Psoas muscle (tissue), 8 donors: ENCODE measurements around the gene IL10RB. TPM values are rescaled to one million over a fixed set of nuclear protein-coding genes. Genes with fewer than 3 reads are reported as not detected.

Experiments used
- ATAC-seq, 4 donors: fragments of 200-7000 bp; cut with Tn5 transposase; one replicate each; pipeline ENCODE4 v1.9.1; 2020; ENCODE audit warnings: moderate library complexity in 3 of 4, mild to moderate bottlenecking in 2 of 4
- DNase-seq, 2 donors: peaks; one replicate each; pipeline ENCODE4 v3.0.0-alpha.2; 2020
- H3K27ac ChIP-seq: fragments of 200-600 bp; one replicate; pipeline ENCODE4 v1.8.0; 2022
- H3K27me3 ChIP-seq, 3 donors: fragments of 200-600 bp in 1 of 3; one replicate each; pipeline versions ENCODE4 v1.6.1 to v1.8.0; 2013 to 2022; ENCODE audit warnings: low read length in 2 of 3, mild to moderate bottlenecking in 2 of 3, moderate library complexity in 1 of 3; ENCODE audit not compliant: insufficient read depth in 3 of 3
- H3K36me3 ChIP-seq, 2 donors: fragments of 200-600 bp in 1 of 2; one replicate each; pipeline versions ENCODE4 v1.6.1 to v1.8.0; 2013 to 2022; ENCODE audit warnings: low read depth in 1 of 2, mild to moderate bottlenecking in 1 of 2, moderate library complexity in 1 of 2; ENCODE audit not compliant: insufficient read depth in 1 of 2
- H3K4me1 ChIP-seq: fragments of 200-600 bp; one replicate; pipeline ENCODE4 v1.8.0; 2022
- H3K4me3 ChIP-seq: fragments of 200-600 bp; one replicate; pipeline ENCODE4 v1.8.0; 2022; ENCODE audit warnings: mild to moderate bottlenecking
- H3K9me3 ChIP-seq: fragments of 200-600 bp; one replicate; pipeline ENCODE4 v1.8.0; 2022
- whole genome bisulfite sequencing, 3 donors: extraction: QIAGEN DNeasy Blood & Tissue Kit; methylation state at CpG; one replicate each; pipeline versions ENCODE4 v1.1.6 to v1.1.7; 2013; 5-methylcytosine and 5-hydroxymethylcytosine counted together
- intact Hi-C, 2 donors: fragments of 100-400 bp; cut with DNase I; formaldehyde crosslinking; loops; one replicate each; pipeline versions ENCODE4 v1.11.0 to v1.14.2; 2022
- polyA plus RNA-seq, 3 donors: library from polyadenylated mRNA; stranded (reverse); fragments of 200-250 nt; gene quantifications; one replicate each; pipeline ENCODE4 v1.2.3, GENCODE V29; 2013
- total RNA-seq, 4 donors: library from RNA; stranded (reverse); fragmentation: NEBNext Ultra II Directional in 2 of 4; extraction: Animal tissue kit (Norgen Biotek cat#: 25700) in 2 of 4; gene quantifications; one replicate each; pipeline versions ENCODE4 v1.2.1 to v1.2.4, GENCODE V29; 2021 to 2023
- TF ChIP-seq, protein P1 (sequence below): fragments of 200-600 bp; IDR thresholded peaks from one replicate; pipeline ENCODE4 v1.8.0; 2022; ENCODE audit warnings: antibody characterized with exemption
- donor health status: healthy with polysubstance abuse.
- donor health status: DM: no; HTN: no; CAD: no; lungs with moderate emphysema.
- donor health status: Bipolar disorder and iron deficiency.
- donor health status: healthy.
- donor health status: DM: yes; HTN: yes; CAD: no.
- donor health status: DM: no; HTN: no; CAD: no.
- donor health status: DM: no; HTN: no; CAD: no.
- donor health status: DM: yes; HTN: yes; CAD: no.

IL10RB gene
- total and polyA plus RNA-seq, 7 donors, result 4.4 to 9.3 (median 7.2) TPM

DNA sequence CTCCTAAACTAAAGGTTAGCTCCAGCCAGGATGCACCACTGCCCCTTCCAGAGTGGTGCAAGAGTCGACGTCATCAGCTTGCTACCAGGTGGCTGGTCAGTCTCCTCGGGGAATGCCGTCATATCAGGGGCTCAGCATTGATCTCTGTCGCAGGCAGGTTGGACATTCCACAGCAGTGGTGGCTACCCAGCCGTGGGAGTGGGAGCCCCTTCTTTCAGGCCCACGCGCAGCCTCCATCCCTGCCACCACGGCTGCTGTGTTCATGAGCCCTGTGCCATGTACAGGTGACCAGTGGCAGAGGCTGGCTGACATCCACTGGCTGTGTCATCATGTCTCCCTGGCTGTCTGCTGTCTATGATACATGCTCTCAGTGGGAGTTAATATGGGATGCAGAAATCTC, 25.5 kb downstream of the IL10RB start:
- H3K9me3 ChIP-seq, result no peaks in the 10 kb centered on the region
- DNase-seq, result no peak
- no peak overlapping the region for H3K4me3 ChIP-seq
- TF ChIP-seq, protein P1, sequence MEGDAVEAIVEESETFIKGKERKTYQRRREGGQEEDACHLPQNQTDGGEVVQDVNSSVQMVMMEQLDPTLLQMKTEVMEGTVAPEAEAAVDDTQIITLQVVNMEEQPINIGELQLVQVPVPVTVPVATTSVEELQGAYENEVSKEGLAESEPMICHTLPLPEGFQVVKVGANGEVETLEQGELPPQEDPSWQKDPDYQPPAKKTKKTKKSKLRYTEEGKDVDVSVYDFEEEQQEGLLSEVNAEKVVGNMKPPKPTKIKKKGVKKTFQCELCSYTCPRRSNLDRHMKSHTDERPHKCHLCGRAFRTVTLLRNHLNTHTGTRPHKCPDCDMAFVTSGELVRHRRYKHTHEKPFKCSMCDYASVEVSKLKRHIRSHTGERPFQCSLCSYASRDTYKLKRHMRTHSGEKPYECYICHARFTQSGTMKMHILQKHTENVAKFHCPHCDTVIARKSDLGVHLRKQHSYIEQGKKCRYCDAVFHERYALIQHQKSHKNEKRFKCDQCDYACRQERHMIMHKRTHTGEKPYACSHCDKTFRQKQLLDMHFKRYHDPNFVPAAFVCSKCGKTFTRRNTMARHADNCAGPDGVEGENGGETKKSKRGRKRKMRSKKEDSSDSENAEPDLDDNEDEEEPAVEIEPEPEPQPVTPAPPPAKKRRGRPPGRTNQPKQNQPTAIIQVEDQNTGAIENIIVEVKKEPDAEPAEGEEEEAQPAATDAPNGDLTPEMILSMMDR, result no peak
- H3K27ac ChIP-seq, result no peak overlapping the region
- no peaks in the 10 kb centered on the region for H3K4me1 ChIP-seq
- intact Hi-C loops, result no loop called here
- H3K36me3 ChIP-seq, result peaks cover 0 to 53% of the 10 kb centered on the region in 2 donors
- 87 to 93% (median 92%) methylated on average over 9 of the region's 9 CpGs for WGBS, 3 donors
- no peak for ATAC-seq
- no peaks in the 10 kb centered on the region for H3K27me3 ChIP-seq

DNA sequence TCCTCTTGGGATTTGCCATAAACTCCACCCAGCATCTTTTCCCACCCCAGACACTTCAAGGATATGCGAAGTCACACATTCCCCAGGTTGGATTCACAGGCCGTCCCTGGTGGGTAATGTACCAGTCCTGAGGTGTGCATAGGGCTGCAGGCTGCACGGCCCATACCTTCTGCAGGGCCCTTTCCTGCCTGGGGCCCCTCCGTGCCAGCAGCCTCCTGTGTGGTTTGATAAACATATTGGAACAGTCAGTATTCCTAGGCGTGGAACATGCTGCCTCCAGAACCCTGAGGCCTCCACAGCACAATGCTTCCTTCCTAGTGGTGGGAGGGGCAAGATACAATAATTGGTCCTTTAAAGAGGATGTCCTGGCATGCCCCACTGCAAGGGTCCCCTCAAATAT, 26.6 kb downstream of the IL10RB start:
- DNase-seq, result no peak
- Histone ChIP-seq H3K36me3 (peaks cover 0 to 58% of the 10 kb centered on the region in 2 donors), H3K27ac (no peak overlapping the region), H3K9me3 (no peaks in the 10 kb centered on the region), H3K4me1 (no peaks in the 10 kb centered on the region), H3K27me3 (no peaks in the 10 kb centered on the region), H3K4me3 (no peak overlapping the region)
- no peak for ATAC-seq
- TF ChIP-seq, protein P1, result no peak
- intact Hi-C loops, result no loop called here
- 78 to 81% (median 79%) methylated on average over 5 of the region's 5 CpGs for WGBS, 3 donors

DNA sequence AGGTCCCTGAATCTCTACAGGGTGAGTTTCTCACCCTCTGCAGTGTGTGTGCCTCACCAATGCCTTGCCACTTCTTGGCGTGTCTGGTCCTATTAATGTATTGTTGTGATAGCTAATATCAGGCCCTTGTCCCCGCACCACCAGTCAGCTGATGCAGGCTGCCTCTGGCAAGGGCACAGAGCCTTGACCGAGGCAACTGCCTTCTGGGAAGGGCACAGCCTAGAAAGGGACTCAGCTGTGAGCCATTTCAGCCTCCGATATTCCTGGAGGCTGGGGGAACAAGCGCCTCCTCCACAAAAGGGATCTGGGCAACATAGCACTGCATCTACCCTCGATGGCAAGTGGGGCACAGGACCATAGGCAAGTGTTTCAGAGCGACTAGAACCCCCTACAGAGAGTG, 27.0 kb downstream of the IL10RB start:
- H3K36me3 ChIP-seq, result peaks cover 0 to 58% of the 10 kb centered on the region in 2 donors
- H3K27ac ChIP-seq, result no peak overlapping the region
- TF ChIP-seq, protein P1, result no peak

DNA sequence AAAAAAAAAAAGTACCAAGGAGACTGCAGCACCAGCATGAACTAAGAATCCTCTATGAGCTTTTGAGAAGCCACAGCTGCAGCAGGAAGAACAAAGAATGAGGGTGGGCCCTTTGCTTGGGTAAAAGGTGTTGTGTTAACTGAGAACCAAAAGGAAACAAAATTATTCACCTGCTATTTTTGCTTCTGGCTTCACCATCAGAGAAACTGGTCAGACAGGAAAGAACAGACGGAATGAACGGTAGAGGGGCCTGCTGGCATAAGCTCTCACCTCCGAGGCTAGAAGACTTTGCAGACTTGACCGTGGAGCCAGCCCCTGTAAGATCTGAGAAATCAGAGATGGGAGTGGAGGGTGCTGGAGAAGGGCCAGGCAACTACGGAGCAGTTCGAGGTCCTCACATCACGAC, 27.6 kb downstream of the IL10RB start:
- H3K27me3 ChIP-seq, result no peaks in the 10 kb centered on the region
- no peaks in the 10 kb centered on the region for H3K4me1 ChIP-seq
- TF ChIP-seq, protein P1, result no peak
- ATAC-seq (no peak), DNase-seq (no peak)
- no peaks in the 10 kb centered on the region for H3K9me3 ChIP-seq
- 68 to 74% (median 70%) methylated on average over 7 of the region's 7 CpGs for WGBS, 3 donors
- H3K4me3 ChIP-seq, result no peak overlapping the region
- H3K36me3 ChIP-seq, result peaks cover 0 to 54% of the 10 kb centered on the region in 2 donors
- intact Hi-C loops, result no loop called here
- H3K27ac ChIP-seq, result no peak overlapping the region

More for the DNA sequence above, 27.0 kb downstream of the IL10RB start:
- Histone ChIP-seq H3K4me1 (no peaks in the 10 kb centered on the region), H3K4me3 (no peak overlapping the region), H3K9me3 (no peaks in the 10 kb centered on the region), H3K27me3 (no peaks in the 10 kb centered on the region)
- ATAC-seq (no peak), DNase-seq (no peak)
- 88 to 91% (median 90%) methylated on average over 7 of the region's 7 CpGs for WGBS, 3 donors
- intact Hi-C loops, result no loop called here

DNA sequence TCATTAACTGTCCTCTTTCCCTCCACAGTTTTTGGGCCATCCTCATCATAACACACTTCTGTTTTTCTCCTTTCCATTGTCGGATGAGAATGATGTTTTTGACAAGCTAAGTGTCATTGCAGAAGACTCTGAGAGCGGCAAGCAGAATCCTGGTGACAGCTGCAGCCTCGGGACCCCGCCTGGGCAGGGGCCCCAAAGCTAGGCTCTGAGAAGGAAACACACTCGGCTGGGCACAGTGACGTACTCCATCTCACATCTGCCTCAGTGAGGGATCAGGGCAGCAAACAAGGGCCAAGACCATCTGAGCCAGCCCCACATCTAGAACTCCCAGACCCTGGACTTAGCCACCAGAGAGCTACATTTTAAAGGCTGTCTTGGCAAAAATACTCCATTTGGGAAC, 30.0 kb downstream of the IL10RB start:
- ATAC-seq (no peak), DNase-seq (no peak)
- Histone ChIP-seq H3K4me1 (no peaks in the 10 kb centered on the region), H3K36me3 (peaks cover 0 to 39% of the 10 kb centered on the region in 2 donors), H3K9me3 (no peaks in the 10 kb centered on the region), H3K27ac (no peak overlapping the region), H3K27me3 (no peaks in the 10 kb centered on the region), H3K4me3 (no peak overlapping the region)
- intact Hi-C loops, result no loop called here
- TF ChIP-seq, protein P1, result no peak
- WGBS, 3 donors, result 79 to 84% (median 82%) methylated on average over 6 of the region's 6 CpGs
